H1 (cell line): ENCODE measurements around the gene NFATC1. TPM values are rescaled to one million over a fixed set of nuclear protein-coding genes. Genes with fewer than 3 reads are reported as not detected.

Experiments used
- MAFK ChIP-seq: IDR thresholded peaks from 2 replicates; pipeline ENCODE4 v1.6.1; 2012; ENCODE audit warnings: low read depth, mild to moderate bottlenecking, improper control_type of control experiment, low read length
- RNF2 ChIP-seq: fragments of 200-900, 300-1000 bp; sonication (generic); IDR thresholded peaks from 2 replicates; pipeline ENCODE4 v1.7.1; 2016; ENCODE audit warnings: borderline replicate concordance, low read depth, mild to moderate bottlenecking, antibody characterized with exemption, low read length; ENCODE audit not compliant: poor library complexity, severe bottlenecking; ENCODE audit errors: missing control alignments
- RXRA ChIP-seq: IDR thresholded peaks from 2 replicates; pipeline ENCODE4 v1.6.1; 2011; ENCODE audit warnings: low read depth, mild to moderate bottlenecking, low read length, moderate library complexity; ENCODE audit not compliant: insufficient read depth
- TAF1 ChIP-seq: IDR thresholded peaks from 2 replicates; pipeline ENCODE4 v1.6.1; 2011; ENCODE audit warnings: mild to moderate bottlenecking, low read depth, low read length
- polyA plus RNA-seq, 7 experiments: library from polyadenylated mRNA; depleted of rRNA in 3 of 7; stranded (reverse) in 5 of 7; unstranded in 2 of 7; fragments of >200 nt in 5 of 7; fragments of 200-250 nt in 2 of 7; gene quantifications; 1 replicate in 5 of 7; 2 replicates in 1 of 7; 4 replicates in 1 of 7; pipeline versions ENCODE4 v1.2.1 to v1.2.3, GENCODE V29; 2011 to 2013; ENCODE audit warnings: missing spikeins in 2 of 7, mixed read lengths in 2 of 7
- total RNA-seq: library from RNA; stranded (reverse); fragmentation: NEBNext Ultra II Directional; extraction: Animal tissue kit (Norgen Biotek cat#: 25700); gene quantifications from 2 replicates; pipeline ENCODE4 v1.2.1, GENCODE V29; 2021

The NFATC1 gene
- total and polyA plus RNA-seq, 2 of the 8 experiments (the other 6 are each of a cell fraction or from before 2014, with no cell fraction given) = 2.0 to 6.6 TPM

DNA sequence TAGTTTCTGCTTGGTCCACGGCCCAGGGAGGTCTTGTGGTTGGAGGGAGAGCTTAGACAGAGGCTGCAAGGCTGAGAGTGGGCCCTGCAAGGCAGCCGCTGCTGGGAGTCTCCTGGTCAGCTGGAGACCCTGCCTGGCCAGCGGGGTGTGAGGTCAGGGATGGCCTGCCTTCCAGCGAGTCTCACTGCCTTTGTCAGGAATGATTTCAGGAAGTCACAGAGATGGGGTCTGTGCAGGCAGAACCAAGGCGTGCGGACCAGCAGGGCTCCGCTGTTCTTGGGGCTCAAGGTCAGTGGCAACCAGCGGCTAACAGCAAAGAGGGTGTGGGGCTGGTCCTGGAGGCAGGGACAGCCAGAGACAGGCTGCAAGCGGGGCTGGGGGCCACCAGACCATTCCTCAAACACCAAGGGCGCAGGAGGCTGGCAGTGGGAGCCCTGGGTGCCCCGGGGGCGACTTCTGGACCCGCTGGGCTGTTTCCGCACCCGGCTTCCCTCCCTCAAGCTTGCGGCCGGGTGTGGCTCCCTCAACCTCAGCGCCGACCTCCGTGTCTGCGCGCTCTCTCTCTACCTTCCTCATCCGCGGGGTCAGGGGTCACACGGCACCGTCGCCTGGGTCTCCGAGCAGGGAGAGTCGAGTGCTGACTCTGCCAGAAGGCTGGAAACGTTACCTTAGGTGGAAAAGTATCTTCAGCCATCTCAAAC, 159.4 kb downstream of the NFATC1 start (continued):
- TF ChIP-seq RNF2 (no peak), MAFK (no peak), TAF1 (no peak), RXRA (no peak)
